K562 (cell line): ENCODE results near the gene PDGFD.

Experiments used
- DPF2 ChIP-seq: fragments of 450-650 bp; IDR thresholded peaks from 2 replicates; pipeline ENCODE4 v1.6.1; 2016
- EP300 ChIP-seq: IDR thresholded peaks from 2 replicates; pipeline ENCODE4 v1.6.1; 2012; ENCODE audit warnings: low read length, improper control_type of control experiment
- EWSR1 ChIP-seq: fragments of 450-650 bp; IDR thresholded peaks from 2 replicates; pipeline ENCODE4 v1.6.1; 2018; ENCODE audit warnings: borderline replicate concordance, mild to moderate bottlenecking, low read depth, moderate library complexity; ENCODE audit not compliant: partially characterized antibody
- HNRNPUL1 ChIP-seq: fragments of 200-400 bp; formaldehyde crosslinking; IDR thresholded peaks from 2 replicates; pipeline ENCODE4 v1.6.1; 2017; ENCODE audit warnings: low read length
- POU5F1 ChIP-seq: fragments of 150-350 bp; IDR thresholded peaks from 2 replicates; pipeline ENCODE4 v1.6.1; 2014; ENCODE audit warnings: borderline replicate concordance, low read length, low read depth, mild to moderate bottlenecking; ENCODE audit not compliant: partially characterized antibody
- SMARCE1 ChIP-seq: fragments of 450-650 bp; IDR thresholded peaks from 2 replicates; pipeline ENCODE4 v1.7.1; 2016; ENCODE audit warnings: mild to moderate bottlenecking
- TAF1 ChIP-seq: IDR thresholded peaks from 2 replicates; pipeline ENCODE4 v1.6.1; 2011; ENCODE audit warnings: mild to moderate bottlenecking, low read length, moderate library complexity; ENCODE audit not compliant: insufficient read depth, control insufficient read depth, severe bottlenecking; ENCODE audit errors: extremely low read depth
- TCF7L2 ChIP-seq: fragments of 150-350 bp; IDR thresholded peaks from 2 replicates; pipeline ENCODE4 v1.6.1; 2016; ENCODE audit warnings: low read depth, mild to moderate bottlenecking, low read length, moderate library complexity
- ZNF133 ChIP-seq: fragments of 250-450 bp; sonication (Bioruptor Pico); IDR thresholded peaks from 2 replicates; pipeline ENCODE4 v1.4.0; 2020; ENCODE audit warnings: mild to moderate bottlenecking
- ZNF384 ChIP-seq: IDR thresholded peaks from 2 replicates; pipeline ENCODE4 v1.6.1; 2012; ENCODE audit warnings: low read depth, low read length, improper control_type of control experiment
- TF ChIP-seq, protein P1 (sequence below), 3 experiments: IDR thresholded peaks in 2 of 3; conservative IDR thresholded peaks in 1 of 3; 2 replicates each; pipeline ENCODE4 v1.5.1; 2011 to 2012; ENCODE audit warnings: low read length in 3 of 3, mild to moderate bottlenecking in 3 of 3, control low read depth in 2 of 3, improper control_type of control experiment in 1 of 3, inconsistent platforms in 1 of 3, low read depth in 1 of 3, mixed read lengths in 1 of 3, moderate library complexity in 1 of 3; ENCODE audit not compliant: insufficient read depth in 2 of 3
- TF ChIP-seq, protein P2 (sequence below): sonication (generic); formaldehyde crosslinking; IDR thresholded peaks from 2 replicates; pipeline ENCODE4 v1.8.0; 2023; ENCODE audit warnings: mild to moderate bottlenecking, missing genetic modification reagents

DNA sequence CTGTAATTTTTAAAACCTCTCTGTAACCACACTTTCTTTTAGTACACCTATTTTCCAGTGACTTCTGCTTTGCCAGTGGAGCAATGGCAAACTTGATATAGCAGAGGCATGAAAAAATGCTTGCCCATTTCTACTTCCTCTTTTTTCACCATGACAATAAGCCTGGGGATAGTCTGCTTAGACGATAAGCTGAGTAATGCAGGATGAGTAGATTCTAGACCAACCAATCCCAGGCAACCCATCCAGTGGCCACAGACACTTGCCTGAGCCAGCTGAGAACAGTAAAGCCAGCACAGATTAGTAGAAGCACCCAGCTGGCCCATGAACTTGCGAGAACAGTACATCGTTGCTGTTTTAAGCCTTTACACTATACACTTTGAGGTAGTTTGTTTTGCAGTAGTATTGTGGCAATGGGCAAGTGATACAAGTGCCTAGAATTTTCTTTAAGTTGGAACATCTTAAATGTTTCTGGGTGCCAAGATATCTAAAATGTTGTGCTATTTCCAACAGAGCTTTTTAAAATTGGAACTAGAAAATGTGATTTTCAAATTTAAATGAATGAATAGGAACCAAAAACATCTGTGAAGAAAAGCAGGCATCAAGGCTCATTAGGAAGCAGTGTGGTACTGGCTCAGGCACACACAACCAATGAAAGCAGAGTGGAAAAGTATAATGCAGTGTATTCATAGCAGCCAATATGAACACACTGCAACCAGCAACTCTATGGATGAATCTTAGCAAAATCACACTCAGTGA is 89.8 kb downstream of the PDGFD start:
- no peak for TF ChIP-seq DPF2
- TF ChIP-seq POU5F1, result no peak
- TF ChIP-seq ZNF133 (CRISPR knock-in tag), result no peak
- TF ChIP-seq TAF1, result no peak
- TF ChIP-seq EP300, result no peak
- no peak for TF ChIP-seq SMARCE1
- TF ChIP-seq EWSR1, result no peak
- TF ChIP-seq, protein P1, sequence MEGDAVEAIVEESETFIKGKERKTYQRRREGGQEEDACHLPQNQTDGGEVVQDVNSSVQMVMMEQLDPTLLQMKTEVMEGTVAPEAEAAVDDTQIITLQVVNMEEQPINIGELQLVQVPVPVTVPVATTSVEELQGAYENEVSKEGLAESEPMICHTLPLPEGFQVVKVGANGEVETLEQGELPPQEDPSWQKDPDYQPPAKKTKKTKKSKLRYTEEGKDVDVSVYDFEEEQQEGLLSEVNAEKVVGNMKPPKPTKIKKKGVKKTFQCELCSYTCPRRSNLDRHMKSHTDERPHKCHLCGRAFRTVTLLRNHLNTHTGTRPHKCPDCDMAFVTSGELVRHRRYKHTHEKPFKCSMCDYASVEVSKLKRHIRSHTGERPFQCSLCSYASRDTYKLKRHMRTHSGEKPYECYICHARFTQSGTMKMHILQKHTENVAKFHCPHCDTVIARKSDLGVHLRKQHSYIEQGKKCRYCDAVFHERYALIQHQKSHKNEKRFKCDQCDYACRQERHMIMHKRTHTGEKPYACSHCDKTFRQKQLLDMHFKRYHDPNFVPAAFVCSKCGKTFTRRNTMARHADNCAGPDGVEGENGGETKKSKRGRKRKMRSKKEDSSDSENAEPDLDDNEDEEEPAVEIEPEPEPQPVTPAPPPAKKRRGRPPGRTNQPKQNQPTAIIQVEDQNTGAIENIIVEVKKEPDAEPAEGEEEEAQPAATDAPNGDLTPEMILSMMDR (IDR thresholded peaks at IDR 0.05 in 2 of 3, conservative IDR thresholded peaks at IDR 0.05 in 1 of 3; ENCODE audit: insufficient read depth in 2 of 3, low read depth in 1 of 3, low read length in 3 of 3), result no peak
- no peak for TF ChIP-seq TCF7L2
- no peak for TF ChIP-seq HNRNPUL1
- TF ChIP-seq ZNF384, result no peak
- TF ChIP-seq, protein P2, sequence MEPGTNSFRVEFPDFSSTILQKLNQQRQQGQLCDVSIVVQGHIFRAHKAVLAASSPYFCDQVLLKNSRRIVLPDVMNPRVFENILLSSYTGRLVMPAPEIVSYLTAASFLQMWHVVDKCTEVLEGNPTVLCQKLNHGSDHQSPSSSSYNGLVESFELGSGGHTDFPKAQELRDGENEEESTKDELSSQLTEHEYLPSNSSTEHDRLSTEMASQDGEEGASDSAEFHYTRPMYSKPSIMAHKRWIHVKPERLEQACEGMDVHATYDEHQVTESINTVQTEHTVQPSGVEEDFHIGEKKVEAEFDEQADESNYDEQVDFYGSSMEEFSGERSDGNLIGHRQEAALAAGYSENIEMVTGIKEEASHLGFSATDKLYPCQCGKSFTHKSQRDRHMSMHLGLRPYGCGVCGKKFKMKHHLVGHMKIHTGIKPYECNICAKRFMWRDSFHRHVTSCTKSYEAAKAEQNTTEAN (CRISPR knock-in tag), result no peak
